NCI-H510A treated with DMSO at 0.1 percent for 48 hours (cell line): ENCODE measurements around the gene CCR3.

ENCODE experiments used
- DNase-seq: peaks from one replicate; lab custom pipeline; 2025; lab: John Stamatoyannopoulos, UW

CCR3 gene

GRCh38 chr3:46298871-46299607 lies 56.8 kb downstream of the CCR3 start:
- no peak for DNase-seq

DNA sequence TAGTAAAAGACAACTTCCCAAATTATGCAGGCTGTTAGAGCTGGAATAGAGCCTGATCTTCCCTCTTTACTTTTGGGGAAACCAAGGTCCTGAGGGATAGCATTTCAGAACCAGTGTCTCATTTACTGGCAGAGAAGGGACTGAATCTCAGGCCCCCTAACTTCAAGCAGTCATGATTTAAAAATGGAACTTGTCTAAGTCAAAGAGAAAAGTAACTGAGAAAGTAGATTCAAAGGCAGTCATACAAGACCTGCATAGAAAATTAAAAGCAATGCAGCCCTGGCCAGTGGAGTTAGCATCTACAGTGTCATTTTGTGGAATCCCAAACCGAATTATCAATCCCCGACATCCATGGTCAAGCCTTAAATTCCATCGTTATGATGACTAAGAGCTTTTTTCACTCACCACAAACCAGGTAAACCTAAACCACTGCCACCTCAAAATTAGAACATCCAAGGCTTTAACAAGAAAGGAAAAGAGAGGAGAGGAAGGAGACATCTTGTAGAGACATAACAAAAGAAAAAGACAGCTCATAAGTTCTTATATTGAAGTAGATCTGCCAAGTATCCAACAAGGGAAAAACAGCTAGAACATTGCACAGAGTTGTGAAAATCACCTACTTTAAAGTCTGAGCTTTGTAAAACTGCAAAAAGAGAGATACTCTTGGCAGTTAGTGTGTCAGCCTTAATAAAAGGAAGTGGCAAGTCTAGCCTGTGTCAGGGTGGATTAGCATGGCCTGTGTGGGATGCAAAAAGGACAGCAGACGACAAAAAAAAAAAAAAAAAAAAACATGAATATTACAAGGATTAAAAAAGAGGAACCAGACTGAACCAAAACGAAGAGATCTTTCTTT lies 57.6 kb downstream of the CCR3 start:
- no peak for DNase-seq

DNA sequence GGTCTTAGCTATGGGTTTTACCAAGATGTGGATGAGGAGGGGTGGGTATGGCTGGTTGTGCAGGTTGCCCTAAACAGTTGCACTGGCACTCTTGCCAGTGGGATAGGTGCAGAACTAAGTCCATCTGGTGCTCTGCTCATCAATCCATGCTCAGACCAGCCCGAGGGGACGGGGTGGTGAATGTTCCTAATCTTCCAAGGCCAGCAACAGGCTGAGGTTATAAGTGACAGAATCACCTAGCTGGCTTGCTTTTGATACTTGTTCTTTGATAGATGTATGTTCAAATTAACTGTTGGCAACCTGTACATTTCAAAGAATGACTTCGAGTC lies 58.2 kb downstream of the CCR3 start:
- no peak for DNase-seq

GRCh38 chr3:46301122-46301835 lies 59.0 kb downstream of the CCR3 start:
- no peak for DNase-seq

DNA sequence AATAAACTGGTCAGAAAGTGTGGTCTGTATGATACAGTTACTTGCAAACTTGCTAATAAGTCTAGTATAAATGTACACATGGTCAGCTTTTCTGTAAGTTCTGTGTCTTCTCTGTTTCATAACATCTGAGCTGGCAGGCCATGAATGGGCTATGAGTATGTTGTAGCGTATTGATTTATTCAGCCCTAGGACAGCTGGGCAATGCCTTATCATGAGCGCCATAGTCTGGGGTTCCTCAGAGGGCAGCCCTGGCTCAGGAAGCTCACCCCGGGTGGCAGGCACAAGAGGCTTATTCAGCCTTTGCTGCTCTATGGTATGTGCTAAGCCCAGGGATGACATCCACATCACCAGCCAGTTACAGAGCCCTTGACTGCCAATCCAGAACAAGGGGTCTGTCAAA lies 61.0 kb downstream of the CCR3 start:
- no peak for DNase-seq

DNA sequence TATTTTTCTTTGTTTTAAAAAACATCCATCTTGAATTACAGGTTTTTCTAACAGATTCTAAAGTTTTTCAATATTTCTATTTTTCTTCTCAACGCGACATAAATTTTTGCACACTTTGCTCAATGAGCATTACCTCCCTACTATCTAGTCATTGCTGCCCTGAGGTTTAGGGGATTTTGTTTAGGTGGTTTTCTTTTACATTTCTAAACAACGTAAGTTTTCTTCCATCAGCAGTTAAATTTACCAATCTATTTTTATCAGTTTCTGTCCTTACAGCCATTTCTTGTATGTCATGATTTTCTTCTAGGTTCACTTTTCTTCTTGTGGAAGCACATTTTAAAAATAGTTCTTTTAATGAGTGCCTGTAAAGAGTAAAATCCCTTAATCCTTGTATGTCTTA lies 62.5 kb downstream of the CCR3 start:
- no peak for DNase-seq

DNA sequence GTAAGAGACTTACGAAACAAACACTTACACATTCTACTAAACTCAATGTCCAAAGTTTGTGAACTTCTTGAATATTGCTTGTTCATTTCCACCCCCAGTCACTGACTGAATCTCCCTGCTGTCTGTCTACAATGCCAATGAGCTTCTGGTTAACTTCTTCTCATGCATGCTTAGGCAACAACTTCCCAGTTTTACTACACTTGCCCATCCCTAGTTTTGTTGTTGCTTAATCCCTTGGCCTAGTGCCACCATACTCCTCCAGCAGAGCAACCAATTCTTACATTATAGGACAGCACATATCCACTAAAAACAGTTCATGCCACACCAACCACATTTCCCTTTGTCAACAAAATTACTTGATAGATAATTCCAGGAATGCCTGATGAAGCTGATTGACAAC lies 70.7 kb downstream of the CCR3 start:
- no peak for DNase-seq

- no peak for DNase-seq
Measured at GRCh38 chr3:46314517-46314916, 72.3 kb downstream of the CCR3 start.

- no peak for DNase-seq
Measured at GRCh38 chr3:46316206-46316605, 73.9 kb downstream of the CCR3 start.
